T follicular helper cell (primary cell): ENCODE measurements around the gene RITA1.
A peak's percentile ranks its signal among the peaks of the same experiment; 100 is the strongest.

Source experiments
- DNase-seq: peaks from one replicate; pipeline ENCODE4 v3.0.0-alpha.2; 2020; ENCODE audit warnings: low read depth

Gene RITA1

GRCh38 chr12:113230315-113231234 lies 45.1 kb downstream of the RITA1 start:
- DNase-seq: no peak

GRCh38 chr12:113231235-113232088 lies 45.9 kb downstream of the RITA1 start:
- no peak for DNase-seq

DNA sequence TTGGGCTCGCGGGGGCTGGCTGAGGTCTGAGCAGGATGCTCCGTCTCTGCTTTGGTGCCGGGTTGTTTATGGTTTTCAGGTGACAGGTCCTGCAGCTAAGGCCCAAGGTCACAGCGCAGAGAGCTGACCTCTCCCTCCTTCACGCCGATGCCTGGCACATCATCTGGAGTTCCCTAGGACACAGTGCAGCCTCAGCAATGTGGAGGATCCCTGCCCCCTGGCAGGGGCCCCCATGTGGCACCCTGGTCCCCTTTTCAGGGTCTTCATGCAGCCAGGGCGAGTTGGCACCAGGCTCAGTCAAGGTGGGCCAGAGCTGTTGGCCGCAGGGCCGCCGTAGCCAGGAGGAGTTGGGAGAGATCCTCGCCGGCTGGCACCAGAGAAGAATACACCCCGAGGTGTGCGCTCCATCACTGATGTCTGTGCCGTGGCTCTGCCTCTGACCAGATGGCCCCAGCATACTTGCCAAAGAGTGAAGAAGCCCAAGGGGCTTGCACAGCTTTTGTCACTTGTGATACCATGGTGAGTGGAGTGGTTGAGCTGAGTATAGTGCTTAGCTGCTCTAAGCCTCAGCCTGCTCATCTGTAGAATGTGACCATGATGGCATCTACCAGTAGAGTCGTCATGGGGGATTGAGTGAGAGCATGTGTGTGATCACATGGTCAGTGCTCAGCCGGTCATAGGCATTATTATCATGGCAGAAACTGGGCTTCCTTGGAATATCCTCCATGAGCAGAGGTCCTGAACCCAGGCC lies 46.7 kb downstream of the RITA1 start:
- no peak for DNase-seq

DNA sequence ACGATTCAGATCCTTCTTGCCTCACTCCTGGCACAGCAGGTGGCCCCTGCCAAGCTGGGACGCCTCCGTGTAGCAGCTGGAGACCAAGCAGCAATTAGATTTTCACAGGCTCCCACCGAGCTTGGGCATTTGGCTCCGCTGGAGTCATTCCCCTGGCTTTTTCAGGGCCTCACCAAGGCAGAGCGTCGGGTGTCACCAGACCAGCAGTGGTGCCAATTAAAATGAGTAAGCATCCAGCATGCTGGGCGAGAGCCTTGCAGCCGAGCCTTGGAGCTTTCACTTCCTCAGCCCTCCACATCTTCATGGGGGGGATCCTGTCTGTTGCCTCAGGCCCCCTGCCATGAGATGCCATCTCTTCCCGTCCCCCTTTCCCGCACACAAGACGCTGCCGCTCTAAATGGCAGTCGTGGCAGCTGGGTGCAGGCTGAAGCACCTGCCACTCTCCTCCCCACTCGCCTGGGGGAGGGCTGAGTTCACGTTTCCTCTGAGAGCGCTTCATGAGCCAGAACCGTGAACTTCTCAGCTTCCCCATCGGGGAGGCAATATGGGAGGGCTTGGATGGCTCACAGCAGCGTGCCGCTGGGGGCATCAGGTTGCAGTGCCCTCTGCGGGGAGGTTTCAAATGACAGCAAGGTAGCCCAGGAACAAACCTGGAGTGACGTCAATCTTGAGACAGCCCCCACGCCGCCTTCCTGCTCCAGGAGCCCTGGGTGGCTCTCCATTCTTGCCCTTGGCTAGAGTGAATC lies 47.5 kb downstream of the RITA1 start:
- DNase-seq: peak; percentile 70

GRCh38 chr12:113233967-113234366 lies 48.4 kb downstream of the RITA1 start:
- no peak for DNase-seq

DNA sequence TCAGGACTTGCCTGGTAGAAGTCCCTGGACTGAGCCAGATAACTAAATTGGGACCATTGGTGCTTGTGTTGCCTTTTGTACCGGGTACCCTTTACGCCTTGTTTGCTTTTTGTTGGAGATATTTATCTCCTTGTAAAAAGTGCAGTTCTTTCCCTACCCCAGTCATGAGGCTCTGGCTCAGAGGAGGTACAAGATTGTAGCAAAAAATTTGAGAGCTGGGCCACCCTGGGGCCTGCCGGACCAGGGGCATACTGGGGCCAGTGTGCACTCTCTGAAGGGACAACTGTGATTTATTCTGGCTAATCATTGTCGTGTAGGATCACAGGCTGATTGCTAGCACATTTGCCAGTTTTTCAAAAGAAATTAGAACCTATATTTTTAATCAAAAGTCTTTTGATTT lies 49.0 kb downstream of the RITA1 start:
- DNase-seq: no peak

- no peak for DNase-seq
Measured at GRCh38 chr12:113235976-113236375, 50.5 kb downstream of the RITA1 start.

DNA sequence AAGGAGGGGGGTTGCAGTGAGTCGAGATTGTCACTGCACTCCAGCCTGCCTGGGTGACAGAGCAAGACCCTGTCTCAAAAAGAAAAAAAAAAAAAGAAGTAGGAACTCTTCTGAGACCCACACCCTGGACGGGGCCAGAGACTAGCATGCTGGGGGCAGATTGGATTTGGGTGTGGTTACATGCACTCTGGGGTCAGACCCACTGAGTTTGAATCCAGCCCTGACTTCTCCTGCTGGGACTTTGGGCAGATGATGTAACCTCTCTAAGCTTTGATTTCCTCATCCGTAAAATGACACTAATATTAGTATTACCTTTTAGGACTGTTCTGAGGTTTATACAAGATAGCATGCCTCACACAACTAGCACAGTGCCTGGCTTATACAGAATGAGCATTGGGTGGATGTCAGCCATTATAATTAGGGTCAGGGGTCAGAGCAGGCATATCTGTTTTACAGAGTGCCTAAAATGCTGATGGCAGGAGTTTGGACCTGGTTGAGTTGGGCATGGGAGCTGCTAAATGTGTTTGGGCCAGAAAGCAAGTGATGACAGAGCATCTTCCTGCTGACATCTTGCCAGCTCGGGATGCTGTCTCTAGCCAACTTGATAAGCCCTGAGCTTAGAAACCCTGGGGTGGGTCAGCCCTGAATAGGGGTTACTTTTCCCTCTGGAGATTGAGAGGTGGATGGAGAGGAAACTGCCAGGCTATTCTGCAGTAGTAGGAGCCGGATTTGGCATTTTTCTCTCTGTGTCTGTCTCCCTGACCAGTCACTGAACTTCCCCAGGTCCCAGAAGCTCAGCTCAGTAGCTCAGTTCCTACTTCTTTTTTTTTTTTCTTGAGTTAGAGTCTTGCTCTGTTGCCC lies 51.2 kb downstream of the RITA1 start:
- no peak for DNase-seq

- no peak for DNase-seq
Measured at GRCh38 chr12:113237748-113238147, 52.2 kb downstream of the RITA1 start.

- DNase-seq: no peak
Measured at GRCh38 chr12:113238309-113238708, 52.8 kb downstream of the RITA1 start.

DNA sequence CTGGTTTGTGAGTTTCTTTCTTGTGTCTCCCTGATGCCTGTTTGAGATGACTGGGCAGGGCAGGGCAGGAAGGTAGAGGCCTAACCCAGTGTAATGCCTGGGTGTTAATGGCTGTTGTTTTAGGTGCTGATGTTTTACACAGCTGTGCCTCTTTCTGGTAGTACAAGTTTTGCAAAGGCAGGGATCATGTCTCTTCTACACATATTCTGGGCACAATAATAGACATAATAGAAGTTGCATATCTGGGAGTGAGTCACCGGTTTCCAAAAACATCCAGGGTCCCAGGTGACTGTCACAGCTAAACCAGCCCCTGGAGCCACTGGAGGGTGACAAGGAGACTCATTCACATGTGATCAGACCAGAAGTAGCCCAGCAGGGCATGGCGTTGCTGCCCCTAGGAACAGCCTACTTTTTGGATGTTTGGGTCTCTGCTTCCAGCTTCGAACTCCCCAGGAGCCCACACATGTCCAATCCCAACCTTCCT lies 53.8 kb downstream of the RITA1 start:
- DNase-seq: no peak

- no peak for DNase-seq
Measured at GRCh38 chr12:113239811-113240331, 54.4 kb downstream of the RITA1 start.

DNA sequence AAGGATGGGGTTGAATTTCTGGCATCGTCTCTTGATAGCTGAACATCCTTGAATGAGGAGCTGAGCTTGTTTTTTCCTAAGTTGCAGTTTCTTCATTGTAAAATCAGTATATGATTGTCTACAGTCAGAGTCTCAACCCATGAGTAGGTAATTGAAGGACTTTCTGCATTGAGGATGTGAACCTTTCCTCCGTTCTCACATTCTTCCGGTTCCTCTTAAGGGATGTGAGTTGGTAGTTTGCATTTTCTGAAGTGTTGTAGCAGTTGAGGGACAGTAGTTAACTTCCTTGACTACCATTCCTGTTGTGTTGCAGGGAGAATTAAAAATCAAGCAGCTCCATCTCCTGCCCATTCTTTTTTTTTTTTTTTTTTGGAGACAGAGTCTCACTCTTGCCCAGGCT lies 54.9 kb downstream of the RITA1 start:
- DNase-seq: no peak

DNA sequence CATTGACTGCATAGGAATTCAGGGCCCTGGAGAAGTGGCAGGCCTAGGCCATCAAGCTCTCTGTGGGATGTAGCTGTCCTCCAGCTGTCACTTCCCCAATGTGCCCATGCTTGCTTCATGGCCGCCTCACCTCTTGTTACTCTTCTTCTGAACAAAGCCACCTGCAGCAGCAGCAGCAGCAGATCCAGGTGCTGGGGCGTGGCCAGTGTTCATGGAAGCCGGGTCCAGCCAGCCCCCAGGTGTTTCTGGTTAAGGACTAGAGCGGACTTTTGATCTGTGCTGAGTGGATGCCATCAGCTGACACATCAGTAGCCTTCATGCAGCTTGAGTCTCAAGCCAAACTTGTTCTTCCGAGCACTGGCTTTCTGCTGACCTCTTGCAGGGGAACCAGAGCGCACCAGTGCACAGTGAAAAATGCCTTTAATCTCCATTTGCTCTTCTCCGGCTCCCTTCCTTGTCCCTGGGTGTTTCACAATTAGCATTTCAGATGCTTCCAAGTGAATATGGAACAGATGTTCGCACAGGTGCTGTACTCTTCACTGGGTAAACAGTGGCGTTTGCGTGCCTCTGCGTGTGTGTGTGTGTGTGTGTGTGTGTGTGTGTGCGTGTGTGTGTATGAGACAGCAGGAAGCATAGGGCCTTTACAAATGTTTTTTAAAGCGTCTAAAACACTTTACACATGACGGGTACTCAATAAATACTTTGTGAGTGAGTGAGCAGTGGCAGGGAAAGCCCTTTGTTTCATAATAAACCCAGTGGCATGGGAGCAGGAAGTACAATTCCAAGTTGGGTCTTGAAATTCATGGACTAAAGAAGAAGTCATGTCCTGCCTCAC lies 55.9 kb downstream of the RITA1 start:
- no peak for DNase-seq
